T-helper 22 cell (primary cell): Measurements from ENCODE around the gene ATRIP.

Source experiments
- DNase-seq: peaks from one replicate; pipeline ENCODE4 v3.0.0-alpha.2; 2020; ENCODE audit warnings: low read depth

ATRIP gene

DNA sequence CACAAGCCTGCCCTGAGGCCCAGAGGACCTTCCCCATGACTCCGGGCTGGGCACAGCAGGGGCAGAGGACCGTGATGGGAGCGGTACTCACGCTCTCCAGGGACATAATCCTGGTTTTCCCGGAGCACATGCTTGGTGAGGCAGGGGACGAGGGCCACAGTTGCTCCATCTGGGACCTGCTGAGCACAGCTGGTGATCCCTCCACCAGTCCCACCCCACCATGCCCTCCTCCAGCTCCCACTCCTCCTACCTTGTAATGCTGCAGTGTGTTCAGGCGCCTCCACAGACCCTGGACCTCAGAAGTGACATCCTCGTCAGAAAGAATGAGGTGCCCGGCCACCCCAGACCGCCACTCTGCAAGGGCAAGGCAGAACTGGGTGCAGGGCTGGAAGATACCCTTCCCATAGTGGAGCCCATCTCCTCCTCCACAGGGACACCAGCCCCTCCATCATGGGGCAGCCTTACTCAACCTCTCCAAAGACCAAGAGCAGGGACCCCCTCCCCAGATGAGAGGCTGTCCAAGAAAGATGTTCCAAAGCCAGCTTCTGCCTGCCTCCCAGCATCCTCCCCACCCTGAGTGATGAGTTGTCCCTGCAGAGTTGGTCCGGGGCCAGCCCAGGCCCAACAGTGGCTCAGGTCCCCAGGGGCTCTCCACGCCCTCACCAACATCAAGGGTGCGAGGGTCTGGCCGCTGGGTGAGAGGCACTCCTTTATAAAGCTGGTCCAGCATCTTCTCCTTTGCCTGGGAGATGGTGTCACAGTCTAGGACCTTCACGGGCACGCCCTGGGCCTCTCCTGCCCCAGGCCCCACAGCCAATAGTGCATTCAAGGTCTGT lies 36.1 kb upstream of the ATRIP start:
- no peak for DNase-seq

DNA sequence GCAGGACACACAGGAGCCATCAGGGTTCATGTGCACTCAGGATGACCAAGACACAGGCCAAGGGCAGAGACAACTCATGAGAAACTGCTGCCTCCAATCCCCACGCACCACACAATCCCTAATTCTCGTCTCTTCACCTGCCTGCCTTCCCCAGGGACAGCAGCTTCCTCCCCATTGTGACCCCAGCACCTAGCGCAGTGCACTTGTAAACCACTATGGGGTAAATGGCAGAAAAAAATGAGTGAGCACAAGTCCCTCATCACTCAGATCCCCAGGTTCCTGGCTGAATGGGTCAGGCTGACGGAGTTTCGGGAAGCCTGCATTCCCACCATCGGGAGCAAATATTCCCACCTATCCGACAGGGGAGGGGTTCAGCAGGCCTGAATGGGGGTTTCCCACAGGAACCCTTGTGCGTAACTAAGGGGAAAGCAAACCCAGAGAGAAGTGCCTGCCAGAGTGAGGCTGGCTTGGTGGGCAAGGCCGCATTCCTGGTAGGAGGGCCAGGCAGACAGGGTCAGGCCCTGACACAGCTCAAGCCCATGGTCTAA lies 35.4 kb upstream of the ATRIP start:
- no peak for DNase-seq

DNA sequence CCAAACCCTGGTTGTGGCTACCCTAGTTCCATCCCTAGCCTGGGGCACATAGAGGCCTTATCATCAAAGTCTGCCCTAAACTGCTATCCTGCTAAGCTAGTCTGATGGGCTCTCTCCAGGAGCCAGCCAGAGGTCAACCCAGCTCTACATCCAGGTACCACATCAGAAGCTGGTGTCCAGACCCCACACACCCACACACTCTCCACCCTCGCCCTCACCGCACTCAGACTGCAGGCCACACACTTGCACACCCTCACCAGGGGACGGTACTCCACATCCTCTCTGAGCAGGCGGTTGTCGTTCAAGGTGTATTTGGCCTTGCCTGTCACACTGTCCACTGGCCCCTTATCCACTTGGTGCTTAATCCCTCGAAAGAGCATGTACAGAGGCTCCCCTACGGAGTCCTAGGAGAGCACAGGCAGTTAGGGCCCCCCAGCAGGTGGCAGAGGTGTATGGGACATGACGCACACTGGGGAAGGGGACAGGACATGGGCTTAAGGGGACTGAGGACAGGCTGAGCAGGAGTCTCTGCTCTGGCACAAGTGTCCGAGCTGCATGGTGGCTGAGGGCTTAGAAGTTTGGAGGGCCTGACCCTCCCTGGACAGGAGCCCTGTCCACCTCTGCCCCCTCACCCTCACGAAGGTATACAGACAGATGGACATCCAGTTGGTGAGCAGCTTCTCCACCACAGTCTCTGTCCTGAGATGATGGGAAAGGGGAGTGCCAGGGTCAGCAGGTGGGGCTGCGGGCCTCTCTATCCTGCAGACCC lies 34.7 kb upstream of the ATRIP start:
- DNase-seq, result no peak

DNA sequence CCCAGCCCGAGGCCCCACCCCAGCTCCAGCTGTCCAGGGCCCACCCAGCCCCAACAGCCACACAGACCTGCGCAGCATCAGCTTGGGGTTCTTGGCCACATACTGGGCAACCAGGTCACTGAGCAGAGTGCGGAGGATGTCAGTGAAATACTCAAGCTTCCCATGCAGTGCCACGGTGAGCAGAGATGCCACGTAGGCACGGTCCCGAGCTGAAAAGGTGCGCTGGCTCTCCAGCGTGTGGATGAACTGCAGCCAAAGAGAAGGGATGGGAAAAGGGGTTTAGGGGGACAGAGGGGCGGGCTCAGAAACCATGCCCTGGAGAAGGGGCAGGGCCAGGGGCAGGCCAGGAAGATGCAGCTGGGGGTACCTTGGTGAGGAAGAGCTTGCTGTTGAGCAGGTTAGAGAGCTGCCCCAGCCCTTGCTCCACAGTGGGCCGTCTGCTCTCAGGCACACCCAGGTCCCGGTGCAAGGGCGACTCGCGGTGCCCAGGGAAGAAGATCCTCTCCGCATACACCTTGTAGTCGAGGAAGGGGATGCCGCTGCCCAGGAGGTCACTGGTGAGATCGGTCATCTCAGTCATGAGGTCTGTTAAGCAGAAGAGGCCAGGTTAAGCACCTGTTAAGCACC lies 34.0 kb upstream of the ATRIP start:
- no peak for DNase-seq

DNA sequence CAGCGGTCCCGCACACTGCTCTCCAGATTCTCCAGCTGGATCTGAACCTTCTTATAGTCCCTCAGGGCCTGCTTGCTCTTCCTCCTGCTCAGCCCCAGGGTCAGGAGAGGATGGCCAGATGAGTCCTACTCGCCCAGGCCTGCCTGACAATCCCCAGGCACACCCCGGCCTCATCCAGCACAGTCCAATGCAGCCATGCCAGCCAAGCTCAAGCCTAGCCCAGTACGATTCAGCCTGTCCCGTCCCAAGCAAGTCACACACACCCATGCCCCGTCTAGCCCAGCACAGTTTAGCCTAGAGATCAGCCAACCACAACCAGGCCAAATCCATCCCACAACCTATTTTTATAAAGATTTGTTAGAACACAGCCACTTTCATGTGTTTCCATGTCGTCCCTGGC lies 33.5 kb upstream of the ATRIP start:
- DNase-seq, result no peak

DNA sequence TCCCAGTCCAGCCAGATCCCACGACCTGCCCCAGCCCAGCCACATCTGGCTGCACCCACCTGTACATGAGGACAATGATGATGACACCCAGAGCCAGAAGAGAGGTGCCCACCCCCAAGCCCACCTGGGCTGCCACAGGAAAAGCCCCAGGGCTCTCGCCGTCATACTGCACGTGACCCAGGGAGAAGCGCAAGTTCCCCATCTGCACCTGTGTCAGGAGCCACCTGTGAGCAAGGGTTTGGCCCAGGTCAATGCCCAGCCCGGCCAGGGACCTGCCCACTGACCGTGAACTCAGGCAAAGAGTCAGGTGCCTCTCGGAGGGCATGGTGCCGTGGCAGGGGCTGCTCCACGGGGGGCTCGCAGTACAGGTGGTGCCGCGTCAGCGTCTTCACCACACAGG lies 32.9 kb upstream of the ATRIP start:
- DNase-seq, result no peak

DNA sequence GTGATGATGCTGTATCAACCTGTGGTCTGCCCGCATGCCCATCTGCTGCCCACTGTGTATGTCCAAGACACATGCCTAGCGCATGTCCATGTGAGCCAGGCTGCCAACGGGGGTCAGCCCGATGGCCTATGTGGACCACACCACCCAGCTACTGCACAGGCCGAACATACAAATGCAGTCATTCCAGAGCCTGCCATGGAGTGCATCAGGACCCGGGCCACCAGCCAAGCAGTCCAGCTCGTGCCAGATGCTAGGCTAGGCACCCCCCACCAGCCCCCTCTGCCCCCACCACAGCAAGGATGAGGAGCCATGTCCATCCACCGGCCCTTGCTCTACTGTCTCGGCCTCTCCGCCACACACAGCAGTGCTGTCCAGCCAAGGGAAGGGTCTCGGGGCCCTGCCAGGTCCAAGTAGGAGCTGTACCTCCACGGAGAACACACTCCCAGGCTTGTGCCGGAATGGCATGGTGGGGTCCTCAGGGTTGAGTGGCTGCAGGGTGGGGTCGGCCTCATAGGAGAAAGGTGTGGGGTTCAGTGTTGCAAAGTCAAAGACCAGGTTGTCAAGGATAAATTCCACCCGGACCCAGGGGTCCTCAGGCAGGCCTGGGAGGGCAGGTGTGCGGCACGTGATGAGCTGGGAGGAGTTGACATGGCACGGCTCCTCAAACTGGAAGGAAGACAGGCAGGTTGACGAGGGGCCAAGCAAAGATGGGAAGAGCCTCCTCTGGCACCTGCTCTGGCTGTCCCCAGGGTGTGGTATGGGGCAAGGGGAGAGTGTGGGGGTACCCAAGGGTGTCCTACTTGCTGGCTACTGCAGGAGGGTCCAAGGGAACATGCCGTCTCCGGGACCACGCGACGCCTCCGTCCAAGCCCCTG lies 31.9 kb upstream of the ATRIP start:
- DNase-seq, result no peak

DNA sequence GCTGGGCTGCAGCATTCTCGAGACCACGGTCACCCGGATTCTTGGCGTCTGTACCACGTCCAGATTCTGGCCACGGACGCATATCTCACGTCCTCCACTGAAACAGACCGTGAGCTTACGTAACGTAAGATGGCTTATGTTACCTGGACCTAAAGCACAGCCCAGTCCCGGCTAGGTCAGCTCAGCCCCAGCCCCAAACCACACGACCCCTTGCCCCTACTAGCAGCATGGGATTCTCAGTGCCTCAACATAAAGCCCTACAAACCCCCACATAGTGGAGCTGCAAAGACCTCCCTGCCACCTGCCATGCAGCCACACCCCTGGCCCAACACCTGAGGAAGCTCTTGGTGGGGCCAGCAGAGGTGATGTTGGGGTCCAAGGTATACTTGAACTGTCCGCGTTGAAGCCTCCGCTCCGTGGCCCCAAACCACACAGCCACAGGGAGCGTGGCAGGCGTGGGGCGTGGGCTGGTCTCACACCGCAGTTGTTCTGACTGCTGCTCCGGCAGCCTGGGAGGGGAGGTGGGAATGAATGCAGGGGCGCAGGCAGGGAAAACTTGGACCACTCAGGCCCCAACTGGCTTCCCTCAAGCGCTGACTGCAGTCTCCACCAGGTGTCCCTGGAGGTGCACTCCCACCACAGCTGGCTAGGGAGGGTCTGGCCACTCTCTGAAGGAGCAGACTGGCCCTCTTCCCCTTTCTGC lies 31.1 kb upstream of the ATRIP start:
- no peak for DNase-seq

DNA sequence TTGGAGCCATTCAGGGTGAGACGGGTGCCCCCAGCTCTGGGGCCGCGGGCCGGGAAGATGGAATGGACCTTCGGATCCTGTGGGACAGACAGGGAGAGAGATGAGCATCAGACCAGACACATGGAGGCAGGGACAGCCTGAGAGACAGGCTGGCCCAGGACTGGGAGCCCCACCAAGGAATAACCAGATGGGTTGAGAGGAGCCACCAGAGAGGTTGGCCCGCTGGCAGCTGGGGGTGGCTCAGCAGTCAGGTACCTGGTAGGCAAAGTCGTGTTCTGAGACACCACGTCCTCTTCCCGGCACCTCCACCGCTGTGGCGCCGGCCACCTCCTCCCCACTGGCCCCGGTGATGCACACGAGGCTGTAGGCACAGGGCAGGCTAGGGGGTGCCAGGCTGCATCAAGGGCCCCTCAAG lies 30.4 kb upstream of the ATRIP start:
- DNase-seq, result no peak

DNA sequence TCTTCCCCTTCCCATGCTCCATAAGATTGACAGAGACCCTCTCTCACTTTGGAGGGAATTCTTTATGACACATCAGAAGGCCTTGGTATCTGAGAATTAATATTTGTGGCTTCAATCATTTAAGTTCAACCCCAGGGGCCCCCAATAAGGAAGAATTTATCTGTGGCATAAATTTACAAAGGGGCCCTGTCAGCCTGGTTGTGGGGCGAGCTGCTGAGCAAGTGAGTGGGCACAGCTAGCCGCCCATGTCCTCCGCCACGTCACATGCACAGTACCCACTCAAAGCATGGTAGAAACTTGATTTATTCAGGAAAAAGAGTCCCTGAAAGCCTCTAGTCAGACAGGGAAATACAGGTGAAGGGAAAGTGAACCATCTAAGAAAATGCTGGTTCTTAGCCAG lies 30.0 kb upstream of the ATRIP start:
- no peak for DNase-seq

DNA sequence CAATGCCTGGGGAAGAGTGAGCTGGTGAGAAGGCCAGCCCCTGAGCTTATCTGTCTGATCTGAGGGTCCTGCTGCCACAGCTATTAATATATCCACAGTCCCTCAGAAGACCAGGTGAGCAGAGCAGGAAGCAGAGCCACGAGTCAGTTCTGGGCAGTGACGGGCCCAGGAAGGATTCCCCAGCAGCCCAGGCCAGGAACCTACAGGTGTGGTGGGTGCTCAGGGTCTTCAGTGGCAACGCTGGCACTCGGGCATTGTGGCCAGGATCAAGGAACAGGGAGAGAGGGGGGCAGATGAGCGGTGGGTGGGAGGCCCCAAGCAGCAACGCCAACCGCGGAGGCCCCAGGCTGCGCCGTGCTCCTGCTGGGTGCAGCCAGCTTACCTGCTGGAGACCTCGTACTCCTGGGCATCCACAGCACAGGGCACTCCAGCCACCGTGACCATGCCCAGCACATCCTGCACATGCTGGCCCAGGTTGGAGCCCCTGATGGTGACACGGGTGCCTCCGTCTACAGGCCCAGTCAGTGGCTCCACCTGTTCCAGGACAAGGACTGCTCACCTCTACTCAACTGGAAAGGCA lies 28.9 kb upstream of the ATRIP start:
- no peak for DNase-seq

DNA sequence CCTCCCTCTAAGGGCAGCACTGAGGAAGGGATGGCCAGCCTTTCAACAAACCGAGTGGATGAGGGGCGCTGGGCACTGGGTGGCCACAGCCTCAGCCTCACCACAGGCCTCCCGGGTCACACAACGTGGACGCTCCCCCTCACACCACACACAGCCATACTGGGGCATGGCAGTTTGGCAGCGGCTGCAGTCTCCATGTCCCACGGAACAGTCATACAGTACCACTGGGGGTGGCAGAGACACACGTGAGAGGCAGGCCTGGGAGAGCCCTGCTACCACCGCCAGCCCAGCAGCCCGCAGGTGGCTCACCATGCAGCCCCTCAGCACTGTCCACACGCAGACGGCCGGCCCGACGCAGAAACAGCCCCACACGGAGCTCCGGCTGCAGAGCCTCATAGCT lies 28.4 kb upstream of the ATRIP start:
- DNase-seq, result no peak

DNA sequence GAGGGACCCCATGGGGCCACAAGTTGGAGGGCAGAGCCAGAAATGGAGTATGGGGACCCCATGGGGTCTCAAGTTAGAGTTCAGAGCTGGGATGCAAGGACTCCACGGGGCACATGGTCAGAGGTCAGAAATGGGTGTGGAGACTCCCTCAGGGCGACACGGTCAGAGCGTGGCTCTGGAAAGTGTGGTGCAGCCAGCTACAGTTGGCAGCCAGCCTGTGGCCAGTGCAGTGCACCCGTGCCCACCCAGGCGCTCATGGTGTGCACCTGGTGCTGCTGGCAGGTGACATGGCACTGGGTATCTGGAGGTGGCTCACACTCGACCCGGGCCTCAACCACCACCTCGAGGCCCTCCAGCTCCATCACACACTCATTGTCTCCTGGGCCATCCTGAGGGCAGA lies 27.9 kb upstream of the ATRIP start:
- DNase-seq, result no peak

DNA sequence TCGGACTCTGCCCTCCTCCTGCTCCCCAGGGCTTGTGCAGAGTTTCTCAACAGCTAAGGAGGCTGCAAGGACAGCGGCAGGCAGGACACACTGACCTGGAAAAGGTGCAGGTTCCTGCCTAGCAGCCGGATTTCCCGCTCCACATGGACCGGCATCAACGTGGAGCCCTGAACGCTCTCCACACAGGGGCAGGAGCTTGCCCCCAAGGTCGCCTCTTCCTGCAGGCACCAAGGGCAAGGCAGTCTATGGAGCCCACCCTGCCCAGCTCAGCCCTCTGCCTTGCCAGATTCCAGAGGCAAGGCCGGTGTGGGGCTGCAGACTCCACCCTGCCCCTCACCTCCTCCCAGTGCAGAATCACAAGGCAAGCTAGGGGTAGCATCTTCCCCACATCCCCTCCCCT lies 27.4 kb upstream of the ATRIP start:
- DNase-seq, result no peak

DNA sequence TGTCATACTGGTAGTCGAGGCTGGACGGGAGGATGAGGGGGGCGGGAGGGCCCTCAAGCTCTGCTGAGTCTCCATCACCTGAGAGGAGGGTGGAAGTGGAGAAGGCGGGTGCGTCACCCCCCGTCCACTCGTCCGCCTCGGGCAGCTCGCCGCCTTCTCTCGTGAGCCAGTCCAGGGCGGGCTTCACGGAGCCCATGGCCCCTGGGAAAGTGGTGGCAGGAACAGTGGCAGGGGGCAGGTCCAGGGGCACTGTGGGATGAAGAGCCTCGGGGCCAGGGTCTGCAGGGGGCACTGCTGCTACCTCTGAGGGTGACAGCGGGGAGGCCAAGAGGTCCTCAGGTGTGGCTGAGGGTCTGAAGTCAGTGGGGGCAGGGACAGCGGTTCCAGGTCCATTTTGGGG lies 26.9 kb upstream of the ATRIP start:
- DNase-seq, result no peak

DNA sequence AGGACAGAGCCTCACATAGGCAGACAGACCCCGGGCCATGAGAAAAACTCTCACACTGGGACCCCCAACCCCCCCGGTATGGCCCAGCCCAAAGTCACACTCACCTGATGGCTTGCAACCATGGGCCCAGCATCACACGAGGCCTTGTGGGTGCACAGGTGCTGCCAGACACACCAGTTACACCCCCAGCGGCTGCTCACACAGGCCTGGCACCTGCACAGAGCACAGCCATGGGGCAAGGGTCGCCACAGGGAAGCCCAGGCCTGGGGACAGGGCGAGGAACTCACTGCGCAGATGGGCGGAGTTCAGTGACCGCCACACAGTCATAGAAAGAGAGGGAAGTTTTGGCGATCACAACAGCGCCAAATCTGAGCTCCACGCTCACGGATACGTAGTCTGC lies 26.0 kb upstream of the ATRIP start:
- no peak for DNase-seq

DNA sequence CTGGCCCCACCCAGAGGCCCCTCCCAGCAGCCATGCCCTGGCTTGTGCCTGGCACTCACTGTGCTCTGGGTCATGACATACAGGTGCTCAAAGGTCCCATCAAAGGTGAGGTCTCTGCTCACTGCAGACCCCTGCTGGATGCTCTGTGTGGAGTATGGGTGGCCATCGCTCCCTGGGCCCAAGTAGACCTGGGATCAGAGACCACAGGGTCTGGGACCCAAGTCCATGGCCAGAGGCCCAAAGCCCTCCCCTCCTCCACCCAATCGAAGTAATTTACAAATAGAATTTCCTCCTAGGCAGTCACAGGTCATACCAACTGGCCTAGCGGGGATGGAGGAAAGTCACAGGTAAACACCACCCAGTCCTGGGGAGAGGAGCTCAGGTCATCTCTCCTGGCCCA lies 24.3 kb upstream of the ATRIP start:
- DNase-seq, result no peak

DNA sequence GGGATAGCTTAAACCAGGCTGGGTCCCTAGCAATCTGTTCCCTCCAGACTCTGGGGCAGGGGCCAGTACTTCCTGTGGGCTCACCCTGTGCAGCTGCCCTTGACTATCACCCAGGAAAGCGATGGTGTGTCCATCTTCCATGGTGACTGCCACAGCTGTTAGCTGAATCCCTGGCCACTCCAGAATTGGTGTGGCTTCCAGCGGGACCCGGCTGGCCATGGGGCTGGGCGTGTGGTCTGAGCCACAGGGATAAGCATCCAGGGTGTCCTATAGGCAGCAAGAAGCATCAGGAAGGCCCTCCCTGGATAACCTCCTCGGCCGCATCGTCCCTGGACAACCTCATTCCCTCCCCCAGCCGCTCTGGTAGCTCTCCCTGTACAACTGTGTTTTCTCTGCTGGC lies 23.9 kb upstream of the ATRIP start:
- DNase-seq, result no peak

DNA sequence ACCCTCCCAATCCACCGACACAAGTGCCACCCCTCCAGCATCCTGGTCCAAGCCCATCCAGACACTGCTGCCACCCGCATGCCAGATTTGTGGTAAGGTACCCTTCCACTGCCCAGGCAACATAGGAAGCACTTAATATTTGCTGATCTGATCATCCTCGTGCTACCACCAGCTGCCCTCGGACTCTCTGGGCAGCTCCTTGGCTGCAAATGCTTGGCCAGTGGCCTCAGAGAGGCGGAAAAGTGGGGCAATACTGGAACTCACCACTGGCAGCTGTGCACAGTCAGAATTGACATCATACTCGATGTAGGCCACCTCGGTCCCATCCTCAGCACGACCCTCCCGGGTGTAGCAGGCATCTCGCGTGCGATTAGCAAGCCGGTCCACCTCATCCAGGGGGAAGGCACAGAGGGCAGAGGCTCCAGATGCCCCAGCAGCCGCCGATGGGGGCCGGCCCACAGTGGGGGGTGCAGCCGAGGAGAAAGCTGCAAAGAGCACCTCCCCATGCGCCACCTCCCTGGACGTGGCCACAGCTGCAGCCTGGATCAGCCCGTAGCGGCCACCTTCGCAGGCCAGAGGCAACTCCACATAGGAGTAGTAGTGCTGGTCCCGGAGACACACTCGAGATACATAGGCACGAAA lies 23.2 kb upstream of the ATRIP start:
- DNase-seq, result no peak
